T47D (cell line): ENCODE data around the gene PPFIBP2.
A peak's percentile ranks its signal among the peaks of the same experiment; 100 is the strongest.

ENCODE experiments used
- DNase-seq, 2 experiments: peaks; one replicate each; pipeline versions ENCODE4 v3.0.0 to v3.0.0-alpha.2; 2011 to 2012; ENCODE audit warnings: low read depth in 1 of 2, low spot score in 1 of 2
- JUND ChIP-seq: IDR thresholded peaks from 2 replicates; pipeline ENCODE4 v1.6.1; 2012; ENCODE audit warnings: low read depth
- in situ Hi-C: cut with HindIII; loops from 2 replicates; pipeline ENCODE4 v1.10.0; 2016; ENCODE audit warnings: low sequenced_read_pairs, low pct_unique_long_range_greater_than_20kb

The PPFIBP2 gene

DNA sequence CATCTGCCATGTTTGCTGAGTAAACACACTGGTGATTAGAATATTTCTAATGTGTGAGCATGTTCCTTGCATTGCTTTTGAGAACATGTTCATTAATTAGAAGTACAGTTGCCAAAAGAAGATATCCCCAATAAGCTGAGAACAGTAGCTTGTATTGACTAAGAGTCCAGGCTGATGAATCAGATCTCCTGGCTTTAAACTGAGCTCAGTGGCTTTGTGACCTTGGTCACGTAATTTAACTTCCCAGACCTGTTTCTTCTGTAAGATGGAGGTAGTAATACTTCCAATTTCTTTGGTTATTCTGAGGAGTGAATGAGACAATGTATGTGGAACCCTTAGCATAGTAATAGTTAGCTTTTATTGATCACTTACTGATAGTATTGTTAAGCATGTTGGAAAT is 97.6 kb downstream of the PPFIBP2 start:
- no peak for TF ChIP-seq JUND
- peak in 1 of 2 experiments; percentile 48 for DNase-seq
- in situ Hi-C loops, result no loop called here

DNA sequence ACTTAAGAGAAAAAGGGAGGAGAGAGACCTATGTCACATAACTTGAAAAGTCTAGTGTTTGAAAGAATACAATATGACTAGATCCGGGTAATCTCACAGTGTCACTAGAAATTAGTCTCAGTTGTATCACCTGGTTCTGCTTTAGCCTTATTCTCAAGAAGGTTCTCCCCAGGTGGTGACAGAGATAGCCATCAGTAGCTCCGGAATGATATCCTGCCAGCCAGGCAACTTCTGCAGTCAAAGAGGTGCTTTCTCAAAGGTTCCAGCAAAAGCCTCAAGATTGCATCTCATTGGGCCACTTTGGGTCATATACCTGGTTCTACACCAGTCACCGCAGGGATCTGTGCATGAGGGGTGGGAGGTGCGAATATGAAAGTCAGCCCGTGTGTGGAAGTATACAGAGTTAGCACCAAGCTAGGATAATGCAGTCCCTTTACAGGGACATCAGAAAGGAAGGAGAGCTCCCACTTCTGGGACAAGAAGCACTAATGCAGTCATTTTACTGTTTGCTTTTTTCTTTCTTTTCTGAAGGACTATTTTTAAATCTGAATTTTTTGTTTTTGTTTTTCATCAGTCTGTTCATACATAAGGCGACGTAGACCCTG is 98.4 kb downstream of the PPFIBP2 start:
- no peak for TF ChIP-seq JUND
- peak; percentile 11 to 86 for DNase-seq
- in situ Hi-C loops, result no loop called here

DNA sequence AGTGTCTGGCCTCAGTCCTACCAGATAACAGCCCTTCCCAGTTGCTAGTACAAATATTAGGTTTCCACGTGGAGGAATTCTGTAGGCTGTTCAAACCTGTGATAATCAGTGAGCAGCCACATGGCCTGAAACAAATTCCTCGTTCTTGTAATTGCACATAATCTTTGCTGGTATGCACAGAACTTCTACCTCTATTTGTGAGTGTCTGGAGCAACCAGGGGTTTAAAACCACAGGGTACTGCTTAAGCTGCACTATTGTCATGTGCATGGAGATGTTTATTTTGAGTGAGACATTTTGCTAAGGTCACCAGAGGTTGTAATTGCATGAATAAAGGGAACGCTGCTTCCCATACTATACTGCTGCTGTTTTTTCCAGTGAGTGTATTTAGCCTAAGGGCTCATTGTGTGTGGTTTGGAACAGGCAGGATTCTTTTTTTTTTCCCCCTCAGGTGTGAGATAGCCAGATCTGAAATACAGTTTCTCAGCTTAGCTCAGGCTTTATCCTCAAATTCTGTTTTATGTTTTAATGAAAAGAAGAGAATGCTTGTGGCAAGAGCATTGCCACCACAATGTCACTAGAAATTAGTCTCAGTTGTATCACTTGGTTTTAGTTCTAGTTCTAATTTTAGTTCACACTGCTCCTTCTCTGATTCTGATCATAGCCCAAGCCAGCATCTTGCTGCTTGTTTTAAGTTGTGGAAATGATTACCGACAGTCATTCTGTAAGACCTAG is 99.0 kb downstream of the PPFIBP2 start:
- TF ChIP-seq JUND, result no peak; the same call in none of the 2 replicates
- peak; percentile 16 to 70 for DNase-seq
- in situ Hi-C loops, result no loop called here

DNA sequence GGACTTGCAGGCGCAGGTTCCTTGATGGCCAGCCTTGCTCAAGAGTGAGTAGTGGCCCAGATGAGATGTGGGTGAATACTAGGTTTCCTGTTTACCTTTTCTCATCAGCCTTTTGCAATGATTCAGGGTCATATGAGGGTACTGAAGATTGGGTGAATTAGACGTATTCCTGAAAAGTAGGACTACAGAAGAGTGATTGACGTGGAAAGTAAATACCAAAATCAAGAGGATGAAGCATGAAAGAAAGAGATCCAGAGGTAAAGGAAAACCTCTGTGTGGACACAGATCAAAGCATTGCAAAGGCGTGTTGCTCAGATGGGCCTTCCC is 99.6 kb downstream of the PPFIBP2 start:
- no peak for DNase-seq
- in situ Hi-C loops, result no loop called here
- no peak for TF ChIP-seq JUND

DNA sequence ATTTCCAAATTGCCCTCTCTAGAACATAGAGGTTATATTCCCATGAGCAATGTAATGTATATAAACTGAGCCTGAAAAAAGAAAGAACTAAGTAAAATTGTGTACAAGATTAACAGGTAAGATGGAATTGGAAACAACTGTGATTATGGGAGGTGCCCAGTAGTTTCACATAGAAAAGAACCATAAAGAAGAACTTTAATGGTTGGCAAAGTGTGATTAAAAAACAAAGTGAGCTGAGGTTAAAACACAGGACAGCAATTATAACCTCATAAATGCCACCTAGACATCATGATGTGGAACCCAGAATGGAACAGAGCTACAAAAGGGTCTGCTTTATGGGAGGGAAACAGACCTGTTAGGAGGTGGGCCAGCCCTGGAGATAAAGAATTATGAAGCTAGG is 100.9 kb downstream of the PPFIBP2 start:
- no peak for TF ChIP-seq JUND
- in situ Hi-C loops, result no loop called here
- no peak for DNase-seq

DNA sequence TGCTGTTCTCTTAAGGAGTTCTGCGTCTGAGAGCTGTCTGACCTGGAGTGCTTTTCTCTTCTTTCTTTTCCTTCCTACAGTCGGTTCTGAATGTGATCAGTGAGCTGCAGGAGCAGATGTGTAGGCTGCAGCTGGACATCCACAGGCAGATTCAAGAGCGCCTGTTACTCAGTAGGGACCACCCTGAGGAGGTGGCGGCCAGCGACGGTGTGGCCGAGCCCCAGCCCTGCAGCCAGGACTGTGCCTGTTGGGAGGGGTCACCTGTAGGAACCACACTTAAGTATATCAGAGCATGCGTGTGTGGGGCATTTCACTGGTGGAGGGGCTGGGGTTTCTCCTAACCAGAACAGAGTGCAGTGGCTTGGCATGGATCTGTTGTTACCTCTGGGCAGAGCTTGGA is 103.2 kb downstream of the PPFIBP2 start:
- no peak for TF ChIP-seq JUND
- in situ Hi-C loops, result no loop called here
- DNase-seq, result no peak

DNA sequence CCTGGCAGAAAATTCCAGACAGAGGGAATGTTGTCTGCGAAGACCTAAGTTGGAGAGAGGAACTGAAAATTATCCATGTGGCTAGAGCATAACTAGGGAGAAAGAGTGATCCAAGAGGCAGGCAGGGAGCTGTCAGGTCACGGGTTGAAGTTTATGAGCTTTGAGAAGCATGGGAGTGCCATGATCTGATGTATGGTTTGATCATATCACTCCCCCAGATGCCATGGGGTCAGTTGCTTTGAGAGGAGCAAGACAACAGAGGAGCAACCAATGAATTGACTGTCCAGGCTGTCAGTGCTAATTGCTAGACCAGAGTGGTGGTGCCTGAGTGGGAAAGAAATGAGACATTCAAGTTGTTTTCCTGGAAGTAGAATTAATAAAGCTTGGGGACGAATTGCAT is 105.5 kb downstream of the PPFIBP2 start:
- no peak for DNase-seq
- TF ChIP-seq JUND, result no peak
- in situ Hi-C loops, result no loop called here

DNA sequence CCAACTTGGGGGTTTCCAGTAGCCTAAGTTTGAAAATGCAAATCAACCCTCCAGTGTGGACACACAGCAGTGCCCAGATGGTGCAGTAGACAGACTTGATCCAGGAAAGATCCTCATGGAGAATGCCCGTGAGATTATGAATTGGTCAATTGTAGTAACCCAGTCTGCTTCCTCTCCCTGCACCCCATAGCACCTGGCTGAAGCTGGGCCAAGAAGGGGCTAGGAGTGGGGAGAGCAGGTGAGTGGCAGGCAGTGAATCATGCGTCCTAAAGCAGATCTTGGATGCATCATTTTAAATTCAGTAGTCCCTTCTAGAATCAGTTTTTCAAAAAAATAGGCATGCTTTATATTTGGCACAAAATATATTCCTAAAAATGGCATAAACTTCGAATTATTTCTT is 107.3 kb downstream of the PPFIBP2 start:
- TF ChIP-seq JUND, result no peak
- in situ Hi-C loops, result no loop called here
- no peak for DNase-seq

DNA sequence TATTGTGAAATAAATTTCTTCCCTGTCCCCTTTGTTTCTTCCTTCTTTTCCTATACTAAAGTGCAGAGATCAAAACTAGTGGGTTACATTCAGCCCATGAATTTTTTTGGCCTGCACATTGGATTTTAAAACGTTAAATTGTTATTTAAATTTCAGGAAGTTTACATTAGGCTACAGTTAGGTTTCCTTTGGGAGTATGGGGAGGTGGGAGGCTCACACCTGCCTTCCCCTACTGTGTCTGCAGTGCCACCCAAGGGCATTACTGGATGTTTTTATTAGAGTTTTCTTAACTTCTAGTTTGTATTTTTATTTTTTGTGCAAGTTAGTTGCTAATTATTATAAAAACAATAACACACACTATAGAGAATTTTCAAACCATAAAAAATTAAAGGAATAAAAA is 107.8 kb downstream of the PPFIBP2 start:
- in situ Hi-C loops, result no loop called here
- TF ChIP-seq JUND, result no peak

DNA sequence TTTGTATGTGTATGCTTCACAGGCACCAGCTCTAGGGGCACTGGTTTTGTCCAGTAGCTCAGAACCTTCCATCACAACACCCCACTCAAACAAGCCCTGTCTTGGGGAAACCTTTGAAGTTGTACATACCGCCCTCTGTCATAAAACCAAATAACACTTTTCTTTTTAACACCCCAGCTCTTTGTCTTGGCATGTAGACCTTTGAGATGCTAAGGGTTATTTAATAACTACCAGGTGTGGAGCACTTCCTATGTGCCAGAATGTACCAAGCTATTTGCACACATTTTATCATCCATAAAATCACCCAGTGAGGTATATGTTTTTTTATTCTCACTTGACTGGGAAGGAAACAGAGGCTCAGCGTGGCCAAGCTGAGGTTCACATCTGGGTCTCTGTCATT is 108.9 kb downstream of the PPFIBP2 start:
- no peak for DNase-seq
- in situ Hi-C loops, result no loop called here
- TF ChIP-seq JUND, result no peak

More for the DNA sequence above, 107.8 kb downstream of the PPFIBP2 start:
- no peak for DNase-seq

DNA sequence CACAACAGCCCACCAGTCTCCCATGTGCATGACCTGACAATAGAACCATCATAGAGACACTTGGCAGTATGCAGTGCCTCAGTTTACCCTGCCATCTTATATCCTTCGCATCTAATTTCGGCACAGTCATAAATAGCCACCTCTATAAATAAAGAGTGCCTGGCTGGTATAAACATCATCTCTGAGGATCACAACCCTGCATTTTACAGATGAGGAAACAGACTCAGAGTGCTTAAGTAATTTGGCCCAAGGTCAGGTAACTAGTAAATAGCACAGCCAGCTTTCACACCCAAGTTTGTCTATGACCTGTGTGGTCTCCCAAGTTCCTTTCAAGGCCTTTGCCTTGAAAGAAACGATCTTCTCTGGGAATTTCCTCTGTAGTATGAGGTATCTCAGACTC is 114.9 kb downstream of the PPFIBP2 start:
- in situ Hi-C loops, result no loop called here
- DNase-seq, result no peak
- TF ChIP-seq JUND, result no peak

DNA sequence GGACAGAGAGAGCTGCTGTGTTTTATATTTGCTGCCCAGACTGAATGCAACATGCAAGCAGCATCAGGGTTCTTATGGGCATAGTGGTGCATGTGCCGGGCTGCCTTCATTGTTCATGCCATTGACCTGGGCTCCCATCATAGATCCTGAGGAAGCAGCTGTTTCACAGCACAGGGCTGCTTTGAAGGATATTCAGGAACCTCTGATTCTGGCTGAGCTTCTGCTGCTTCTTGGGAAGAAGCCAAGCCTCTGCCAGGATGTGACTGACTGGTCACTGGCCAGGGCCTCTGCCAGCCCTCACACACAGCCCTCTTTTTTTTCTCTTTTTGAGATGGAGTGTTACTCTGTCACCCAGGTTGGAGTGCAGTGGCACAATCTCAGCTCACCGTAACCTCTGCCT is 116.2 kb downstream of the PPFIBP2 start:
- no peak for TF ChIP-seq JUND

DNA sequence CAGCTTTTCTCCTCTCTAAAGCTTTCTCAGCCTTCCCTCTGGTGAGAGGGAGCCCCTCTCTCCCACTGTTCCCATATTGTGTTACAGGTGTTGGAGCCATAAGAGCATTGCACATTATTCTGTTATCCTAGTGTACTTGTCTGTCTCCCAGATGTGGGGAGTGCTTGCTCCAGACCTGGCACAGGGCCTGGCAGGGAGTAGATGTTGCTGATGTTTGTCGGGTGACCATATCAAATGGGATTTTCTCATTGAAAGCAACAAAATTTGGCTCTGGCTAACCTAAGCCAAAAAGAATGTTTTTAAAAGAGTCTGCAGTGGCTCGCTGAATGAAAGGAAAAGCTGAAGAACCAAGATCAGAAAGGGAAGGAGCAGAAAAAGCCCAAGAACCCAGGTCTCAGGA is 118.4 kb downstream of the PPFIBP2 start:
- DNase-seq, result no peak
- in situ Hi-C loops, result no loop called here
- TF ChIP-seq JUND, result no peak

More for the DNA sequence above, 116.2 kb downstream of the PPFIBP2 start:
- no peak for DNase-seq
- in situ Hi-C loops, result no loop called here

DNA sequence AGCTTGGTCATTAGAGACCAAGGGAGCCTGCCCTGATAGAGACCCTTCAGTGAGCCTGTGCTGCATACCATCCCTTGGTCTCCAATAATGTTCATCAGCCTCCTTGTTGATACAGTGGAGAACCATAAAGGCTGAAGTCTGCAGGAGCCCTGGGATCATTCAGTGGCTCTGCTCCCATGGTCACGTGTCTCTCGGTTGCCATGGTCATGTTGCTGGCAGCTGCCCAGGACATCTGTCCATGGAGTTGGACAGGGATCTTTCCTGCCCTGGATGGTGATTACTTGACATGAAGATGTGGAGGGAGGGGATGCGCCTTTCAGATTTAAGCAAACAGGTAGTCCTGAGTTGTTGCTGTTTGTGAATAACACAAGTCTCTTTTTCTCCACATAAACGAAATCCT is 121.3 kb downstream of the PPFIBP2 start:
- in situ Hi-C loops, result no loop called here
- no peak for DNase-seq
- no peak for TF ChIP-seq JUND
